MCF 10A (cell line): ENCODE results near the gene INO80C. TPM values are rescaled to one million over a fixed set of nuclear protein-coding genes. Genes with fewer than 3 reads are reported as not detected.
"Not testable (repeated sequence)": the region's sequence is repeated elsewhere in the genome, so short reads cannot be mapped to it uniquely, and the experiment has no call there.

Experiments used
- BruUV-seq: library from RNA; stranded (reverse); fragments of 400-500 nt; replicated peaks from 2 replicates; lab custom pipeline; 2021; lab: Mats Ljungman, UMichigan
- CTCF ChIA-PET: fragments of 300-600 bp; sonication (Branson Sonifier 250); formaldehyde crosslinking; extraction: SDS; loops from one replicate; lab custom pipeline; 2021; ENCODE audit warnings: antibody characterized with exemption, inconsistent platforms; lab: Yijun Ruan, JAX
- POLR2A ChIA-PET: fragments of 300-600, 350-650 bp; sonication (Branson Sonifier 250); formaldehyde crosslinking; extraction: SDS; loops from one replicate; lab custom pipeline; 2020; ENCODE audit warnings: antibody characterized with exemption, inconsistent platforms; lab: Yijun Ruan, JAX
- DNase-seq: peaks from one replicate; pipeline ENCODE4 v3.0.0-alpha.2; 2018; ENCODE audit not compliant: unreplicated experiment
- H3K27ac Mint-ChIP-seq: one replicate; pipeline ENCODE4 v1.8.0; 2022; ENCODE audit warnings: mild to moderate bottlenecking, low read depth, mixed read lengths; ENCODE audit not compliant: unreplicated experiment
- H3K27me3 Mint-ChIP-seq: one replicate; pipeline ENCODE4 v1.8.0; 2022; ENCODE audit warnings: mixed read lengths; ENCODE audit not compliant: insufficient read depth, unreplicated experiment
- H3K36me3 Mint-ChIP-seq: one replicate; pipeline ENCODE4 v1.8.0; 2022; ENCODE audit warnings: mild to moderate bottlenecking, moderate library complexity, mixed read lengths; ENCODE audit not compliant: insufficient read depth, unreplicated experiment
- H3K4me1 Mint-ChIP-seq: one replicate; pipeline ENCODE4 v1.8.0; 2022; ENCODE audit warnings: mixed read lengths; ENCODE audit not compliant: insufficient read depth, unreplicated experiment
- H3K4me3 Mint-ChIP-seq: one replicate; pipeline ENCODE4 v1.8.0; 2022; ENCODE audit warnings: mild to moderate bottlenecking, moderate library complexity, mixed read lengths; ENCODE audit not compliant: unreplicated experiment
- H3K9me3 Mint-ChIP-seq: one replicate; pipeline ENCODE4 v1.8.0; 2022; ENCODE audit warnings: mixed read lengths; ENCODE audit not compliant: unreplicated experiment
- intact Hi-C: fragments of 100-400 bp; cut with micrococcal nuclease; formaldehyde crosslinking; loops from 2 replicates; pipeline ENCODE4 v1.14.1; 2022
- total RNA-seq: library from RNA; stranded (reverse); gene quantifications from 2 replicates; pipeline ENCODE4 v1.2.3, GENCODE V29; 2022
- TF ChIP-seq, protein P1 (sequence below): fragments of 200-600 bp; IDR thresholded peaks from one replicate; pipeline ENCODE4 v1.8.0; 2022; ENCODE audit warnings: antibody characterized with exemption, mild to moderate bottlenecking; ENCODE audit not compliant: unreplicated experiment

The INO80C gene
- total RNA-seq, 1 experiment from 2014 or later: 32.6 TPM

DNA sequence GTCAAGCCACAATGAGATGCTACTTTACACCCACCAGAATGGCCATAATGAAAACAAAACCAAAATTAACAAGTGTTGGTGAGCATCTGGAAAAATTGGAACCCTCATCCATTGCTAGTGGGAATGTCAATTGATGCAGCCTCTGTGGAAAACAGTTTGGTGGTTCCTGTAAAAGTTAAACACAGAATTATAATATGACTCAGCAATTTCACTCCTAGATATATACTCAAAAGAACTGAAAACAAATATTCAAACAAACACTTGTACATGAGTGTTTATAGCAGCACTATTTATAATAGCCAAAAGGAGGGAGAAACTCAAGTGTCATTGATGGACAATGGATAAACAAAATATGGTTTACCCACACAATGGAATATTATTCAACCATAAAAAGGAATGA, 43.0 kb downstream of the INO80C start:
- Mint-ChIP-seq H3K36me3 (peaks cover 4% of the 10 kb centered on the region), H3K4me3 (no peak overlapping the region), H3K27me3 (no peaks in the 10 kb centered on the region), H3K9me3 (peaks cover 2% of the 10 kb centered on the region), H3K4me1 (peaks cover 46% of the 10 kb centered on the region), H3K27ac (no peak overlapping the region)
- intact Hi-C loops: loop anchor here (5.0 kb wide), 1 partner anchor 48 kb away; no protein-coding TSS in a partner anchor
- ChIA-PET CTCF (interaction anchor here (1.1 kb wide), 1 partner anchor 40 kb away, joined by 3 read pairs; no protein-coding TSS in a partner anchor), POLR2A (interaction anchor here (6.0 to 7.2 kb wide), 2 partner anchors 24 to 40 kb away, joined by 62 to 87 read pairs; partner anchors contain the start of gene INO80C)
- no TSS peak for BruUV-seq
- no peak for DNase-seq
- TF ChIP-seq, protein P1, sequence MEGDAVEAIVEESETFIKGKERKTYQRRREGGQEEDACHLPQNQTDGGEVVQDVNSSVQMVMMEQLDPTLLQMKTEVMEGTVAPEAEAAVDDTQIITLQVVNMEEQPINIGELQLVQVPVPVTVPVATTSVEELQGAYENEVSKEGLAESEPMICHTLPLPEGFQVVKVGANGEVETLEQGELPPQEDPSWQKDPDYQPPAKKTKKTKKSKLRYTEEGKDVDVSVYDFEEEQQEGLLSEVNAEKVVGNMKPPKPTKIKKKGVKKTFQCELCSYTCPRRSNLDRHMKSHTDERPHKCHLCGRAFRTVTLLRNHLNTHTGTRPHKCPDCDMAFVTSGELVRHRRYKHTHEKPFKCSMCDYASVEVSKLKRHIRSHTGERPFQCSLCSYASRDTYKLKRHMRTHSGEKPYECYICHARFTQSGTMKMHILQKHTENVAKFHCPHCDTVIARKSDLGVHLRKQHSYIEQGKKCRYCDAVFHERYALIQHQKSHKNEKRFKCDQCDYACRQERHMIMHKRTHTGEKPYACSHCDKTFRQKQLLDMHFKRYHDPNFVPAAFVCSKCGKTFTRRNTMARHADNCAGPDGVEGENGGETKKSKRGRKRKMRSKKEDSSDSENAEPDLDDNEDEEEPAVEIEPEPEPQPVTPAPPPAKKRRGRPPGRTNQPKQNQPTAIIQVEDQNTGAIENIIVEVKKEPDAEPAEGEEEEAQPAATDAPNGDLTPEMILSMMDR: no peak

DNA sequence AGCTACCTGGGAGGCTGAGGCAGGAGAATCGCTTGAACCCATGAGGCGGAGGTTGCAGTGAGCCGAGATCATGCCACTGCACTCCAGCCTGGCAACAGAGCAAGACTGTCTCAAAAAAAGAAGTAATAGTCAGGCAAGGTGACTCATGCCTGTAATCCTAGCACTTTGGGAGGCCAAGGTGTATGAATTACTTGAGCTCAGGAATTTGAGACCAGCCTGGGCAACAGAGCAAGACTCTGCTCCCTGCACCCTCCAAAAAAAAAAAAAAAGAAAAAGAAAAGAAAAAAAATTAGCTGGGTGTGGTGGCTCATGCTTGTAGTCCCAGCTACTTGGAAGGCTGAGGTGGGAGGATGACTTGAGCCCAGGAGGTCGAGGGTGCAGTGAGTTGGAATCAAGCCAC, 44.7 kb downstream of the INO80C start:
- H3K4me3 Mint-ChIP-seq, intact Hi-C loops, H3K9me3 Mint-ChIP-seq, BruUV-seq, H3K27me3 Mint-ChIP-seq, H3K36me3 Mint-ChIP-seq: not testable (repeated sequence)
- H3K27ac Mint-ChIP-seq: peak overlapping the region; percentile 27
- peaks cover 30% of the 10 kb centered on the region for H3K4me1 Mint-ChIP-seq
- DNase-seq: peak; percentile 68
- POLR2A ChIA-PET: interaction anchor here (1.1 to 1.2 kb wide), 3 partner anchors 25 to 45 kb away, joined by 3 to 6 read pairs (median 4); partner anchors contain the start of gene INO80C
- CTCF ChIA-PET: interaction anchor here (0.6 kb wide), 1 partner anchor 40 kb away, joined by 4 read pairs; no protein-coding TSS in a partner anchor

DNA sequence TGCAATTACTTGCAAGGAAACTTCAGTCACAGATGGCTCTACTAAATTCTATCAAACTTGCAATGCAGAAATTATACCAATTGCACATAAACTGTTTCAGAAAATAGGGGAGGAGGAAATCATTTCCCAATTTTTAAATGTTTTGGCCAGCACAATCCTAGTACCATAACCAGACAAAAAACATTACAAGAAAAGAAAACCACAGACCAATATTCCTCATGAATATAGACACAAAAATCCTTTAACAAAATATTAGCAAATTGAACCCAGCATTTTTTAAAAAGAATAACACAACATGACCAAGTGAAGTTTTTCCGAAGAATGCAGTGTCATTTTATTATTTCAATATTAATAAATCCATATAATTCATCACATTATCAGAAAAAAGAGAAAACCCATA, 45.8 kb downstream of the INO80C start:
- H3K4me3 Mint-ChIP-seq: no peak overlapping the region
- H3K27ac Mint-ChIP-seq: peak overlapping the region; percentile 24
- DNase-seq: no peak
- TF ChIP-seq, protein P1: no peak
- intact Hi-C loops: no loop called here
- no peaks in the 10 kb centered on the region for H3K27me3 Mint-ChIP-seq
- ChIA-PET POLR2A (no interaction called here), CTCF (no interaction called here)
- H3K4me1 Mint-ChIP-seq: peaks cover 21% of the 10 kb centered on the region
- peaks cover 6% of the 10 kb centered on the region for H3K9me3 Mint-ChIP-seq
- no TSS peak for BruUV-seq
- peaks cover 4% of the 10 kb centered on the region for H3K36me3 Mint-ChIP-seq

- H3K4me1 Mint-ChIP-seq: peaks cover 13% of the 10 kb centered on the region
- TF ChIP-seq, protein P1: no peak
- H3K9me3 Mint-ChIP-seq: peaks cover 6% of the 10 kb centered on the region
- ChIA-PET POLR2A (no interaction called here), CTCF (no interaction called here)
- H3K36me3 Mint-ChIP-seq: peaks cover 4% of the 10 kb centered on the region
- no peaks in the 10 kb centered on the region for H3K27me3 Mint-ChIP-seq
- peak overlapping the region; percentile 24 for H3K27ac Mint-ChIP-seq
- intact Hi-C loops: no loop called here
- H3K4me3 Mint-ChIP-seq: no peak overlapping the region
- BruUV-seq: no TSS peak
- DNase-seq: no peak
Measured at GRCh38 chr18:35451032-35451431, 46.7 kb downstream of the INO80C start.
